Stimulated activated CD8-positive, alpha-beta memory T cell treated with anti-CD3 and anti-CD28 coated beads, Interleukin-12 subunit alpha, Interleukin-12 subunit beta, amount 100 ng/mL, for 4 hours (primary cell): ENCODE results near the gene DKKL1.

Source experiments
- DNase-seq: peaks from one replicate; pipeline ENCODE4 v3.0.0-alpha.2; 2020; ENCODE audit warnings: low read depth

DKKL1 gene

GRCh38 chr19:49338023-49338677 lies 25.5 kb upstream of the DKKL1 start:
- no peak for DNase-seq

GRCh38 chr19:49338691-49339300 lies 24.9 kb upstream of the DKKL1 start:
- DNase-seq: no peak

GRCh38 chr19:49339301-49340068 lies 24.2 kb upstream of the DKKL1 start:
- DNase-seq: no peak

GRCh38 chr19:49340069-49340864 lies 23.4 kb upstream of the DKKL1 start:
- DNase-seq: no peak

DNA sequence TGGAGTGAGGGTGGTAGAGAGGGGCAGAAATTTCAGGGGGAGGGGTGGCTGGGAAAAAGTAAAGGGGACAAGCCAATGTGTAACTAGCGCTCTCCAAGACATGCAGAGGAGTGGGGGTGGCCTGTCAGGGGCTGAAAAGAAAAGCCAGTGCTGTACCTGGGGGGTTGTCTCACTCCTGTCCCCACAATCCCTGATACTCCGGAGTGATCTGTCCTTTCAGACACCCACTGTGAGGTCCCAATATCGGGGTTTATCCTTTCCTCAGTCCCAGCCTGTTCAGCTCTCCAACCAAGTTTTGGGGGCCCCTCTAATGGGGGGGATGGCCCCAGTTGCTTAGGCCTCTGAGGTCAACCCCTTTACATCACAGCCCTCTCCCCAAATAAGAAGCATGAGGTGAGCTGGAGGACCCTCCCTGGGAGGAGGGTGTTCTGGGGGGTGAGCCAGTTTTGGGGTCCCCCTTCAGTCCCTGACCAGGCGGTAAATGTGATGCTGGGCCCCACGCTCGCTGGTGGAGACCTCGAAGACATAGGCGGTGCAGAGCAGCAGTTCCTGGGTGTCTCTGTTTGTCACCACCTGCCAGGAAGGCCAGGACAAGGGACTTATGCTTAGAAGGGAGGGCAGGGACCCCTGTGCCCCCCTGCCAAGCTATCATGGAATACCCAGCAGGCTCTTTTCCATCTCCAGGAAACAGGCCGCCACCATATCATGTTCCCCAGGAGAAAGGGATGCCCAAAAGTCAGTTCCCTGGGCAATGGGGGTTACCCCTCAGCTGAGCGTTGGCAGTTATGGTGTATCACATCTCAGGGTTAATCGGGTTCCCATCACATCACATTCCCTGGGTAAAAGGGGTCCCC lies 22.6 kb upstream of the DKKL1 start:
- DNase-seq: no peak

DNA sequence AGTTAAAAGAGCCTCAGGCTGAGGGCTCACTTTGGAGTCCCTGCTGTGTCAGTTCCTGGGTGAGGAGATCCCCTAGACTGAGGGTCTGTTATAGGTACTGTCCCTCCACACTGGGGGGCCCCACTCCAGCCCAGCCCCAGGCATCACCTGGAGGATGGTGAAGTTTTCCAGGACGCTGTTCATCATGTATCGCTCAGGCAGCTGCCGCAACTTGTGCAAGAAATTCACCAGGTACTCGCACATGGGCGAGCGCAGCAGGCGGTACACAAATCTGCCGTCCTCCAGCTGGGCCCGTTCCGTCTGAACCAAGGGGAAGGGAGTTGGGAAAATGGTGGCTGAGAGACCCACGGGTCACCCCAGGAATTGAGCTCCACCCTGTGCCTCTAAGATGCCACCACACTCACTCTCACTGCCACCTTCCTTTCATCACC lies 21.4 kb upstream of the DKKL1 start:
- no peak for DNase-seq

- no peak for DNase-seq
Observed at GRCh38 chr19:49343123-49343522, 20.6 kb upstream of the DKKL1 start.

- DNase-seq: no peak
Observed at GRCh38 chr19:49344505-49345423, 18.9 kb upstream of the DKKL1 start.

- no peak for DNase-seq
Observed at GRCh38 chr19:49347191-49347590, 16.5 kb upstream of the DKKL1 start.

- no peak for DNase-seq
Observed at GRCh38 chr19:49347835-49348234, 15.8 kb upstream of the DKKL1 start.

- no peak for DNase-seq
Observed at GRCh38 chr19:49348305-49349189, 15.1 kb upstream of the DKKL1 start.

- DNase-seq: no peak
Observed at GRCh38 chr19:49349567-49349966, 14.1 kb upstream of the DKKL1 start.

DNA sequence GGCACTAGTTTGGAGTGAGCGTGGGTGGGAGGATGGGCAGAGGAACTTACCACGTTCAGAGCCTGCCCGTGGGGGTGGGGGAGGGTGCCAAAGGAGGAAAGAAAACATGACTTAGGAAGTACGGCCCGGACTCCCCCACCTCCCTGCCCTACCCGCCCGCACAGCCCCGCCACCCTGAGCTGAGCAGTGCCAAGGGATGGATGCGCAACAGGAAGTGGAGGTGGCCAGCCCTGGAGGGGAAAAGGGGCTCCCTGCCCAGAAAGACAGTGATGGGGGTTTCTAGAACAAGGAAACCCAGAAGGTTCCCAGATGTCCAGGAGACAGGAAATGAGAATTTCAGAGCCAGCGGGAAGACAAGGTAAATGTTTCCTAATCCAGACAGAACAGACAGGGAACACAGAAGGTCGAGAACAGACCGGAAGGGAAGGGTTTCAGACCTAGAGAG lies 7.7 kb upstream of the DKKL1 start:
- no peak for DNase-seq

- DNase-seq: no peak
Observed at GRCh38 chr19:49356382-49356781, 7.3 kb upstream of the DKKL1 start.

DNA sequence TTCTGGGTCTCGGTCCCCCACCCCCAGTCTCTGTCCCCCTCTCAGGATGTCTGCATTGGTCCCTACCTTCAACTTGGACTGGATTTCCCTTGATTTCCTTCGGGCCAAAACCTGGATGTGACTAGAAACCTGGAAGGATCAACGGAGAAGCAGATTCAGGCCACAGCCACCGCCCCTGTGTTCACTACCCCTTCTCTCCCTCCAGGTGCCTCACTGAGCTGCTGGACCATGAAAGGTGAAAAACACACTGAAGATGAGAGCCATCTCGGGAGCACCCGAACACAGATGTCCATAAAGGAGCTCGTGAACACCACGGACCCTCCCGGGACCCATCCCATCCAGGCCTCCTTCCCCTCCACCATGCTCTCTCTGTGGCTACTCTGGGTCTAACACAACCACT lies 6.5 kb upstream of the DKKL1 start:
- no peak for DNase-seq

DNA sequence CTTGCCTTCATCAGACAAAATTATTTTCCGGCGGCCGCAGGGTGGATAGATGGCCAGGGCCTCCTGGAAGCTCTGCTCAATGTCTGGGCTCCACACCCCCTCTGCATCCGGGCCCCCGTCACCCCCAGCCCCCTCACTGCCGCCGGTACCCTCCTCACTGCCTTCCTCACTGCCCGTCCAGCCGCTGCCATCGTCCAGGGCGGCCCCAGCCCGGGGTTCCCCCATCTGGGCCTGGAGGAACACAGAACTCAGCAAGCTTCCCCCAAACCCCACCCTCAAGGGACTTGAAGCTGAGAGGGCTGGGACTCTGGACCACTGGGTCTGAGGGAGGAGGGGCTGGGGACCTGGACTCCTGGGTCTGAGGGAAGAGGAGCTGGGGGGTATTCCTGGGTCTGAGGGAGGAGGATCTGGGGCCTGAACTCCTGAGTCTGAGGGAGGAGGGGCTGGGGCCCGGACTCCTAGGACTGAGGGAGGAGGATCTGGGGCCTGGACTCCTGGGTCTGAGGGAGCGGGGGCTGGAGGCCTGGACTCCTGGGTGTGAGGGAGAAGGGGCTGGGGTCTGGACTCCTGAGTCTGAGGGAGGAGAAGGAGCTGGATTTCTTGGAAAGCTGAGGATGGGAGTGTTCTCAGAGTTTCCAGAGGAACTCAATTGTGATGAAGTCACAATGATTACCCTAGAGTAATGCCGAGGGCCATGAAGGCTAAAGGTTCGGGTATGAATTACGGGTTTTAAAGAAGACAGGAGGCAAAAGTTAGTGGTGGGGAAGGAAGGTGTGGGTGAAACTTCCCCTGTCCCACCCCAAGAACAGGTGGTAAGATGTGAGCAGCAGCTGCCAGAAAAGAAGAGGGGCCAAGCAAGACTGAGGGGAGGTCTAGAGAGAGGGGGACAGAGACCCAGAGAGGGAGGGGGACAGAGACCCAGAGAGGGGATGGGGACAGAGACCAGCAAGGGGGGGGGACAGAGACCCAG lies 3.5 kb upstream of the DKKL1 start:
- DNase-seq: no peak

GRCh38 chr19:49361438-49362047 lies 2.1 kb upstream of the DKKL1 start:
- DNase-seq: no peak
